Peyer's patch (tissue), 4 donors: ENCODE measurements around the gene RNF126.

Experiments used
- POLR2A ChIP-seq, 2 donors: fragments of 450-650 bp; IDR thresholded peaks; one replicate each; pipeline ENCODE4 v1.5.1; 2017; ENCODE audit warnings: antibody characterized with exemption in 2 of 2, mild to moderate bottlenecking in 2 of 2, moderate library complexity in 2 of 2
- TF ChIP-seq, protein P1 (sequence below), 6 experiments: fragments of 450-650 bp in 4 of 6; fragments of 200-600 bp in 2 of 6; sonication (generic) in 1 of 6; IDR thresholded peaks; one replicate each; pipeline ENCODE4 v1.5.1; 2017 to 2019; ENCODE audit warnings: antibody characterized with exemption in 6 of 6, mild to moderate bottlenecking in 3 of 6, moderate library complexity in 1 of 6

DNA sequence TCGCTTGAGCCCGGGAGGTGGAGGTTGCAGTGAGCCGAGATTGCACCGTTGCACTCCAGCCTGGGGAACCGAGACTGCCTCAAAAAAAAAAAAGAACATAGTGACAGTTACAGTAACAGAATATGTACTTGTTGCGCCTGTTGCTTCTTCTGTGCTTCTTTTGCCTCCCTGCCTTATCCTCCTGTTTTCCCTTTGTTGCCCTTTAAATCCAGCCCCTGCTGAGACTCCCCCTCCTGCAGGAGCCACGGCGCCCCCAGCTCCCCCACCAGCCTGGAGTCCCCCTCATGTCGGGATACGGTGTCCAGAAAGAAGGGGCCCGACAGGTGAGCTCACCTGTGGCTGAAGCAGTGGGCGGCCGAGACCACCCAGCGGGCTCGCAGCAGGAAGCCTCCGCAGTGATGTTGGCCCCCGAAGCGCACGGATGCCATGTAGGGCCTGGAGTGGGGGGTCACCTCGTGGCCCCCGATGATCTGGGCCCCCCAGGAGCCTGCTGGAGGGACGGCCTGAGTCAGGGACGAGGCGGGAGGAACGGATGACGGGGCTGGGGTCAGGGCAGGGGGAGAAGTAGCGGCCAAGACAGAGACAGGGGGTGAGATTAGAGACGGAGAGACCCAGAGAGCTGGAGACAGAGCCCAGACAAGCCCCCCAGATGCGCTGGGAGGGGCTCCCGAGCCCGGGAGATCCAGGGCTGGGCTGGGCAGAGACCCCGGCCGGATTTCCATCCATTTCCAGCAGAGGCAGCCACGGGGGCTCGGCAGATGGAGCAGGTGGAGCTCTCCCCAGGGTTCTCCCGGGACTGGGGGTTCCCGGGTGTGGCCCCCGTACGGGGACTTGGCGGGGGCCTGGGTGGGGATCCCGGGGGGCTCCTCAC, 31.7 kb upstream of the RNF126 start:
- no peak for TF ChIP-seq POLR2A (IDR thresholded peaks at IDR 0.05)
- TF ChIP-seq, protein P1, sequence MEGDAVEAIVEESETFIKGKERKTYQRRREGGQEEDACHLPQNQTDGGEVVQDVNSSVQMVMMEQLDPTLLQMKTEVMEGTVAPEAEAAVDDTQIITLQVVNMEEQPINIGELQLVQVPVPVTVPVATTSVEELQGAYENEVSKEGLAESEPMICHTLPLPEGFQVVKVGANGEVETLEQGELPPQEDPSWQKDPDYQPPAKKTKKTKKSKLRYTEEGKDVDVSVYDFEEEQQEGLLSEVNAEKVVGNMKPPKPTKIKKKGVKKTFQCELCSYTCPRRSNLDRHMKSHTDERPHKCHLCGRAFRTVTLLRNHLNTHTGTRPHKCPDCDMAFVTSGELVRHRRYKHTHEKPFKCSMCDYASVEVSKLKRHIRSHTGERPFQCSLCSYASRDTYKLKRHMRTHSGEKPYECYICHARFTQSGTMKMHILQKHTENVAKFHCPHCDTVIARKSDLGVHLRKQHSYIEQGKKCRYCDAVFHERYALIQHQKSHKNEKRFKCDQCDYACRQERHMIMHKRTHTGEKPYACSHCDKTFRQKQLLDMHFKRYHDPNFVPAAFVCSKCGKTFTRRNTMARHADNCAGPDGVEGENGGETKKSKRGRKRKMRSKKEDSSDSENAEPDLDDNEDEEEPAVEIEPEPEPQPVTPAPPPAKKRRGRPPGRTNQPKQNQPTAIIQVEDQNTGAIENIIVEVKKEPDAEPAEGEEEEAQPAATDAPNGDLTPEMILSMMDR (IDR thresholded peaks at IDR 0.05), result no peak
